GM10248 (cell line): ENCODE measurements around the gene F2RL3.

Experiments used
- CTCF ChIA-PET: fragments of 300-600 bp; sonication (Branson Sonifier 250); formaldehyde crosslinking; extraction: SDS; loops from one replicate; lab custom pipeline; 2021; ENCODE audit warnings: antibody characterized with exemption; lab: Yijun Ruan, JAX
- POLR2A ChIA-PET: fragments of 350-650 bp; sonication (Branson Sonifier 250); formaldehyde crosslinking; extraction: SDS; loops from one replicate; lab custom pipeline; 2020; ENCODE audit warnings: antibody characterized with exemption; lab: Yijun Ruan, JAX
- DNase-seq: peaks from one replicate; pipeline ENCODE4 v3.0.0; 2012; ENCODE audit errors: extremely low spot score
- TF ChIP-seq, protein P1 (sequence below): IDR thresholded peaks from 2 replicates; pipeline ENCODE4 v1.5.1; 2012; ENCODE audit warnings: mild to moderate bottlenecking, low read depth; ENCODE audit errors: extremely low read depth, missing control alignments, control extremely low read depth

Gene F2RL3

DNA sequence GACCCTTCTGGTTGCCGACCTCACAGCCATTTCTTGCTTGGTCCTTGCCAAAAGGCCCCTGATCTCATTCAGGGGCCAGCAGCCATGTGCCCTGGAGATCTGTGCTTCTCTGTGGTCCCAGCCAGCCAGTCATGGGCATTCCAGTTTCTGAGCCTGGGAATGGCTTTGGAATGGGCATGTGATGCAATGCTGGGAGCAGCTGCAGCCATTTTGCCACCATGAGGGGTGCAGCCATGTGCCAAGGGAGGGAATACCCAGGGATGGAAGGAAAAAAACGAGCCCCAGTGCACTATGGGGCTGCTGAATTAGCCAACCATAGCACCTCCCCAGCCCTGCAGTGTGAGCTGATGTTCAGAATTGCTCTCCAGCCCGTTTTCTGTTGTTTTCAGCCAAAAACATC is 26.3 kb downstream of the F2RL3 start:
- CTCF ChIA-PET: interaction anchor here (1.0 kb wide), 1 partner anchor 17 kb away, joined by 3 read pairs; no protein-coding TSS in a partner anchor
- TF ChIP-seq, protein P1, sequence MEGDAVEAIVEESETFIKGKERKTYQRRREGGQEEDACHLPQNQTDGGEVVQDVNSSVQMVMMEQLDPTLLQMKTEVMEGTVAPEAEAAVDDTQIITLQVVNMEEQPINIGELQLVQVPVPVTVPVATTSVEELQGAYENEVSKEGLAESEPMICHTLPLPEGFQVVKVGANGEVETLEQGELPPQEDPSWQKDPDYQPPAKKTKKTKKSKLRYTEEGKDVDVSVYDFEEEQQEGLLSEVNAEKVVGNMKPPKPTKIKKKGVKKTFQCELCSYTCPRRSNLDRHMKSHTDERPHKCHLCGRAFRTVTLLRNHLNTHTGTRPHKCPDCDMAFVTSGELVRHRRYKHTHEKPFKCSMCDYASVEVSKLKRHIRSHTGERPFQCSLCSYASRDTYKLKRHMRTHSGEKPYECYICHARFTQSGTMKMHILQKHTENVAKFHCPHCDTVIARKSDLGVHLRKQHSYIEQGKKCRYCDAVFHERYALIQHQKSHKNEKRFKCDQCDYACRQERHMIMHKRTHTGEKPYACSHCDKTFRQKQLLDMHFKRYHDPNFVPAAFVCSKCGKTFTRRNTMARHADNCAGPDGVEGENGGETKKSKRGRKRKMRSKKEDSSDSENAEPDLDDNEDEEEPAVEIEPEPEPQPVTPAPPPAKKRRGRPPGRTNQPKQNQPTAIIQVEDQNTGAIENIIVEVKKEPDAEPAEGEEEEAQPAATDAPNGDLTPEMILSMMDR: no peak
- POLR2A ChIA-PET: no interaction called here
- DNase-seq: no peak

DNA sequence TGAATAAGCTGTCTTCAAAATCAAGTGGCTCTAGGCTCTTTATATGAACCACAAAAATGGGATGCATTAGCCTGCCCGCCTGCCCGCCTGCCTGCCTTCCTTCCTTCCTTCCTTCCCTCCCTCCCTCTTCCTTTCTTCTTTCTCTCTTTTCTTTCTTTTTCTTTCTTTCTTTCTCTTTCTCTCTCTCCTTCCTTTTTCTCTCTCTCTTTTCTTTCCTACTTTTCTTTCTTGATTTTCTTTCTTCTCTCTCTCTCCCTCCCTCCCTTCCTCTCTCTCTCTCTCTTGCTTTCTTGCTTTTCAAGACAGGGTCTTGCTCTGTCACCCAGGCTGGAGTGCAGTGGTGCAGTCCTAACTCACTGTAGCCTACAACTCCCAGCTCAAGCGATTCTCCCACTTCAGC is 26.9 kb downstream of the F2RL3 start:
- ChIA-PET POLR2A (no interaction called here), CTCF (interaction anchor here (1.5 kb wide), 1 partner anchor 10 kb away, joined by 4 read pairs; no protein-coding TSS in a partner anchor)
- TF ChIP-seq, protein P1: no peak
- no peak for DNase-seq

DNA sequence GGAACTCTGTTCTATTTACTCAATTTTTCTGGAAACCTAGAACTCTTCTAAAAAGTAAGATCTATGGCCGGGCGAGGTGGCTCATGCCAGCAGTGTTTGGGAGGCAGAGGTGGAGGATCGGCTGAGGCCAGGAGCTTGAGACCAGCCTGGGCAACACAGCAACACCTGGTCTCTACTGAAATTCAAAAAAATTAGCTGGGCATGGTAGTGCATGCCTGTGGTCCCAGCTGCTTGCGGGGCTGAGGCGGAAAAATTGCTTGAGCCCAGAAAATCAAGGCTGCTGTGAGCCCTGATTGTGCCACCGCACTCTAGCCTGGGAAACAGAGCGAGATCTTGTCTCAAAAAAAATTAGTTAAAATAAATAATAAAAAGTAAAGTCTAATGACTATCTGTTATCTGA is 28.6 kb downstream of the F2RL3 start:
- no peak for DNase-seq
- TF ChIP-seq, protein P1: no peak
- POLR2A ChIA-PET: no interaction called here
- CTCF ChIA-PET: interaction anchor here (0.9 to 1.5 kb wide), 2 partner anchors 11 to 13 kb away, joined by 3 to 4 read pairs; no protein-coding TSS in a partner anchor

DNA sequence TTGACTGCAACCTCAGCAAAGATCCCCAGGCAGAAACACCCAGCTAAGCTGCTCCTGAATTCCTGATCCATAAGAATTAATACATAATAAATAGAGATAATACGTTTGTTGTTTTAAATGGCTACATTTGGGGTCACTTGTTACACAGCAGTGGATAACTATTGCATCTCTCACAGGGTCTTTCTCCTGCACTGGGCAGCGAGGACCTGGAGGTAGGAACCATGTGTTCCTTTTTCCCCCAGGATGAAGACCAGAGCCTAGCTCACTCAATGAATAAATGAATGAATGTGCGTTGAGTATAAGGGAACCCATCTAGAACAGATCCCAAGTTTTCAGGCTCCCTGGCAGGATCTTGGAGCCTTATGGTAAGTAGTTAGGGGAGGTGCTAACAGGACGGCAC is 30.7 kb downstream of the F2RL3 start:
- no peak for DNase-seq
- TF ChIP-seq, protein P1: no peak
- ChIA-PET CTCF (no interaction called here), POLR2A (no interaction called here)

DNA sequence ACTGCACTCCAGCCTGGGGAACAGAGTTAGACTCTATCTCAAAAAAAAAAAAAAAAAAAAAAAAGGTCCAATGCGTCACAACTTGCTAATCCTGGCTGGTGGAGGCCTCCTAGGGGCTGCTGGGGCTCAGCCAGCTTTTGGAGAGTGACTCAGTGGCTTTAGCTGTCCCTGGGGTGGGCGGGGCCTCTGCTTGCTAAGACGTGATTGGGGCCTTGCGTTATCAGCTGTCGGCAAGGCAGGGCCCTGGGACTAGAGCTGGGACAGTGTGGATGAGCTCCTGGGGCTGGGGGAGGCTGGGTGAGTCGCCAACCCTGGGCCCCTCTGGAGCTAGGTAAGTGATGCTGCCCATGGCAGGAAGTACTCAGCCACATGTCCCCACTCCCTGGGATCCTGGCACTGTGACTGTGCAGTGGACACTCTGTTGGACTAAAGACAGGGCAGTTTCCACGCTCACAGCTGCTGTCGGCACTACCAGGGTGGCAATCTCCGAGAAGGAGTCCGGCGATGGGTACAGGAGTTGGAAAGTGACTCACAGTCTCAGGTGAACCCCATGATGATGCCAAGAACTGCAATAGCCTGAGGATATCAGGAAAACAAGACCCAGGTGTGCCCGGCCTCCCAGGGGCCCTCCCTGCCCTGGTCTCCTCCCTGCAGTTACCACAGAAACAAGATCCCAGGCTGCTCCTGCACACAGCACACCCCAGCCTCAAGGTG is 32.2 kb downstream of the F2RL3 start:
- no peak for DNase-seq
- CTCF ChIA-PET: interaction anchor here (1.4 kb wide), 1 partner anchor 11 kb away, joined by 3 read pairs; no protein-coding TSS in a partner anchor
- POLR2A ChIA-PET: no interaction called here
- TF ChIP-seq, protein P1: no peak

DNA sequence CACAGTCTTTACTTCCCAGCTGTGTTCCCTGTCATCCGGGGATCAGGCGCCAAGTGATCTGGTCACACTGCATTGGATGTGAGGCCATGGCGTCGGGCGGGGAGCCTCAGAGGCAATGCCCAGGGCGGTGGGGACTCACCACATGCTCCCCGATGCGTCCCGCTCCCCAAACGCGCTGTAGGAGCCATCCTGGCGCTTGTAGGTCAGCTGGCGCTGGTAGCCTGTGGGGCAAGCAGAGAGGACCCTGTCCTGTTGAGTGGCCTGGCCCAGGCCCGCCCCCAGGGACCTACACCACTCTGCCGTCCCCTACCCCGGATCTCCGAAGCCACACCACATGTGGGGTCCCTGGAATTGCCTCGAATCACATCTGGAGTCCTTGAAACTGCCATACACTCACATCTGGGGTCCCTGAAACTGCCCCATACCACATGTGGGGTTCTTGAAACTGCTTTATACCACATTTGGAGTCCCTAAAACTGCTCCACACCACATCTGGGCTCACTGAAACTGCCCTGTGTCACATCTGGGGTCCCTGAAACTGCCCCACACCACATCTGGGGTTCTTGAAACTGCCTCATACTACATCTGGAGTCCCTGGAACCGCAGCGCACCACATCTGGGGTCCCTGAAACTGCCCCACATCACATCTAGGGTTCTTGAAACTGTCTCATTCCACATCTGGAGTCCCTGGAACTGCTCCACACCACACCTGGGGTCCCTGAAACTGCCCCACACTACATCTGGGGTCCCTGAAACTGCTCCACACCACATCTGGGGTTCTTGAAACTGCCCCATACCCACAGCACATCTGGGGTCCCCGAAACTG is 33.2 kb downstream of the F2RL3 start:
- TF ChIP-seq, protein P1: no peak
- no peak for DNase-seq
- POLR2A ChIA-PET: no interaction called here
- CTCF ChIA-PET: interaction anchor here (1.0 kb wide), 1 partner anchor 11 kb away, joined by 3 read pairs; no protein-coding TSS in a partner anchor
